Osteoblast (primary cell): ENCODE data around the gene GRM8. TPM values are rescaled to one million over a fixed set of nuclear protein-coding genes. Genes with fewer than 3 reads are reported as not detected.

Source experiments
- DNase-seq: peaks from one replicate; pipeline ENCODE4 v3.0.0; 2011; ENCODE audit warnings: low spot score, mixed read lengths; ENCODE audit not compliant: insufficient read length; ENCODE audit errors: missing footprints
- H2AFZ ChIP-seq: 2 replicates; pipeline ENCODE4 v1.6.0; 2011; ENCODE audit warnings: mild to moderate bottlenecking, low read length
- H3K27ac ChIP-seq: 2 replicates; pipeline ENCODE4 v1.5.1; 2011; ENCODE audit warnings: mild to moderate bottlenecking, low read depth, low read length, moderate library complexity
- H3K27me3 ChIP-seq: 2 replicates; pipeline ENCODE4 v1.6.0; 2012; ENCODE audit warnings: mild to moderate bottlenecking, control low read depth, inconsistent platforms, low read length, moderate library complexity; ENCODE audit not compliant: insufficient read depth
- H3K36me3 ChIP-seq: 2 replicates; pipeline ENCODE4 v1.5.1; 2011; ENCODE audit warnings: mild to moderate bottlenecking, low read length, control low read depth, moderate library complexity; ENCODE audit not compliant: insufficient read depth
- H3K4me1 ChIP-seq: 2 replicates; pipeline ENCODE4 v1.5.1; 2011; ENCODE audit warnings: mild to moderate bottlenecking, low read length, control low read depth, moderate library complexity; ENCODE audit not compliant: insufficient read depth
- H3K4me2 ChIP-seq: 2 replicates; pipeline ENCODE4 v1.6.0; 2011; ENCODE audit warnings: mild to moderate bottlenecking, low read length; ENCODE audit not compliant: insufficient read depth
- H3K4me3 ChIP-seq: fragments of 200-600 bp; sonication (generic); 3 replicates; pipeline ENCODE4 v1.5.1; 2012; ENCODE audit warnings: mild to moderate bottlenecking, low read length, inconsistent platforms; ENCODE audit not compliant: insufficient read depth
- H3K79me2 ChIP-seq: 2 replicates; pipeline ENCODE4 v1.6.0; 2012; ENCODE audit warnings: mild to moderate bottlenecking, low read length, control low read depth, inconsistent platforms; ENCODE audit not compliant: insufficient read depth
- H3K9me3 ChIP-seq: 2 replicates; pipeline ENCODE4 v1.5.1; 2011; ENCODE audit warnings: low read depth, low read length, control low read depth
- H4K20me1 ChIP-seq: 2 replicates; pipeline ENCODE4 v1.6.0; 2012; ENCODE audit warnings: mild to moderate bottlenecking, low read length, control low read depth; ENCODE audit not compliant: insufficient read depth
- CTCF ChIP-seq: IDR thresholded peaks from 2 replicates; pipeline ENCODE4 v1.5.1; 2011; ENCODE audit warnings: mild to moderate bottlenecking, low read depth, low read length, moderate library complexity; ENCODE audit errors: extremely low read depth
- total RNA-seq: library from RNA; depleted of rRNA; stranded (reverse); fragments of >200 nt; gene quantifications from 2 replicates; pipeline ENCODE4 v1.2.3, GENCODE V29; 2012

GRM8 gene
- total RNA-seq, 1 donor, result not detected

GRCh38 chr7:126755381-126755780 lies 497.4 kb downstream of the GRM8 start:
- no peak overlapping the region for H2AFZ ChIP-seq
- H3K4me3 ChIP-seq, result no peak overlapping the region
- TF ChIP-seq CTCF, result no peak
- H3K79me2 ChIP-seq, result no peaks in the 10 kb centered on the region
- no peaks in the 10 kb centered on the region for H3K36me3 ChIP-seq
- no peak for DNase-seq
- H4K20me1 ChIP-seq, result no peaks in the 10 kb centered on the region
- no peak overlapping the region for H3K4me2 ChIP-seq
- no peak overlapping the region for H3K27ac ChIP-seq
- H3K9me3 ChIP-seq, result no peaks in the 10 kb centered on the region
- H3K4me1 ChIP-seq, result no peaks in the 10 kb centered on the region
- H3K27me3 ChIP-seq, result no peaks in the 10 kb centered on the region

GRCh38 chr7:126750207-126750911 lies 502.4 kb downstream of the GRM8 start:
- H3K4me3 ChIP-seq, result no peak overlapping the region
- no peaks in the 10 kb centered on the region for H3K4me1 ChIP-seq
- H3K4me2 ChIP-seq, result no peak overlapping the region
- H3K27ac ChIP-seq, result no peak overlapping the region
- TF ChIP-seq CTCF, result no peak
- no peaks in the 10 kb centered on the region for H3K36me3 ChIP-seq
- H2AFZ ChIP-seq, result no peak overlapping the region
- H4K20me1 ChIP-seq, result no peaks in the 10 kb centered on the region
- no peaks in the 10 kb centered on the region for H3K79me2 ChIP-seq
- no peak for DNase-seq
- H3K9me3 ChIP-seq, result no peaks in the 10 kb centered on the region
- H3K27me3 ChIP-seq, result no peaks in the 10 kb centered on the region

GRCh38 chr7:126728967-126729366 lies 523.8 kb downstream of the GRM8 start:
- Histone ChIP-seq H3K79me2 (no peaks in the 10 kb centered on the region), H3K9me3 (no peaks in the 10 kb centered on the region), H3K4me2 (no peak overlapping the region), H3K27ac (no peak overlapping the region), H3K27me3 (no peaks in the 10 kb centered on the region), H2AFZ (no peak overlapping the region), H4K20me1 (no peaks in the 10 kb centered on the region), H3K36me3 (no peaks in the 10 kb centered on the region), H3K4me1 (no peaks in the 10 kb centered on the region), H3K4me3 (no peak overlapping the region)
- no peak for TF ChIP-seq CTCF
- no peak for DNase-seq

GRCh38 chr7:126727930-126728391 lies 524.8 kb downstream of the GRM8 start:
- Histone ChIP-seq H3K27me3 (no peaks in the 10 kb centered on the region), H3K27ac (no peak overlapping the region), H3K36me3 (no peaks in the 10 kb centered on the region), H2AFZ (no peak overlapping the region), H3K4me3 (no peak overlapping the region), H3K9me3 (no peaks in the 10 kb centered on the region), H3K4me2 (no peak overlapping the region), H3K4me1 (no peaks in the 10 kb centered on the region), H4K20me1 (no peaks in the 10 kb centered on the region), H3K79me2 (no peaks in the 10 kb centered on the region)
- no peak for TF ChIP-seq CTCF
- no peak for DNase-seq
